ENCODE data around the gene POLD2. TPM values are rescaled to one million over a fixed set of nuclear protein-coding genes. Genes with fewer than 3 reads are reported as not detected.

The POLD2 gene
- total and polyA plus RNA-seq, 2 donors (not counting 3 experiments of a cell fraction or from before 2014, with no cell fraction given): 96.5 to 122 TPM

DNA sequence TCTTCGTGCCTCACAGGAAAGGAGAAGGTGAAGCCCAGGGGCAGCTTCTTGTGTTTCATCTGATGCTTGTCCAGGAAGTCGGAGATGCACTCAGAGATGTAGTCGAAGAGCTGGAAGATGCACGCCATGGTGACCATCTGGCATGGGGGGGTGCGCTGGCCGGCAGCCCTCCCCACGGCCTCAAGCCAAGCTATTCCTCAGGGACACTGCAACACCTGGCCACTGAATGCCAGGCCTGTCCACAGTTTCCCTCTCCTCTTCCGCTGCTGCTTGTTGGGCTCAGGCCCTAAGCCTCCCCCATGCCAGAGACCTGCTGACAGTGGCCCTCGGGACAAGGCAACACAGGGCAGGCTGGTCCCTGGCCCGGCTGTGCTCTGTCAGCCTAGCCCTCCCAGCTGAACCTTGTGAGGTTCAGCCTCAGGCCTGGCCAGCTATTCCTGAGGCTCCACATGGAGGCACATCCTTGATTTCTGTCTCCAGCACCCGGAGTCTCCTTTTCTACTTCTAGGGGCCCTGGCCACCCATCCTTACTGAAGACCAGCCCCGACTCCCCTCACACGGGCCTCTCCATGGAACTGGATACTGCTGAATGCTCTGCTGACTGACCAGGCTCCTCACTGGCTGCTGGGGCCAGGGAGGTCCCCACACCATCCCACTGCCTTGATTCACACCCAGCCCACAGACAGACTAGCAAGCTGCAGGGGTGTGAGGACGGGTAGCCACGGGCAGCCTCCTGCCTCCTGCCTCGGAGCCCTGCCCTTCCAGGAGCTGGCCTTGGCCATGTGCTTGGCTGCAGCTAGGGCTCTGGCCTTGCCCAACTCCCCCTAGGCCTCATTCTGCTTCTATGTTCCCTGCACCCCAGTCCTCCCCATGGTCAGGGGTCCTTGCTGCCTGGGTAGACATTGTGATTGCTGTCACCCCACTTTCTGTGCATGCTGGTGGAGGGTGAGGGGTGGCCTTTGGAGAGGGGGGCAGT lies 27.9 kb upstream of the POLD2 start:
- TF ChIP-seq POLR2A (IDR thresholded peaks at IDR 0.05; ENCODE audit: low read depth, low read length) (no peak), POLR2AphosphoS5 (IDR thresholded peaks at IDR 0.05; ENCODE audit: insufficient read depth, low read depth, low read length) (no peak), JUN (IDR thresholded peaks at IDR 0.05; ENCODE audit: borderline replicate concordance, insufficient read depth, insufficient read length, low read depth) (no peak), FOS (IDR thresholded peaks at IDR 0.05; ENCODE audit: borderline replicate concordance, insufficient read depth, low read length) (no peak), MYC (IDR thresholded peaks at IDR 0.05; ENCODE audit: low read depth, low read length) (no peak), EZH2 (IDR thresholded peaks at IDR 0.05; ENCODE audit: borderline replicate concordance, low read depth, low read length, severe bottlenecking) (no peak), GATA2 (IDR thresholded peaks at IDR 0.05; ENCODE audit: insufficient read depth, insufficient read length, low read depth, low read length) (no peak)
- TF ChIP-seq, protein P1, sequence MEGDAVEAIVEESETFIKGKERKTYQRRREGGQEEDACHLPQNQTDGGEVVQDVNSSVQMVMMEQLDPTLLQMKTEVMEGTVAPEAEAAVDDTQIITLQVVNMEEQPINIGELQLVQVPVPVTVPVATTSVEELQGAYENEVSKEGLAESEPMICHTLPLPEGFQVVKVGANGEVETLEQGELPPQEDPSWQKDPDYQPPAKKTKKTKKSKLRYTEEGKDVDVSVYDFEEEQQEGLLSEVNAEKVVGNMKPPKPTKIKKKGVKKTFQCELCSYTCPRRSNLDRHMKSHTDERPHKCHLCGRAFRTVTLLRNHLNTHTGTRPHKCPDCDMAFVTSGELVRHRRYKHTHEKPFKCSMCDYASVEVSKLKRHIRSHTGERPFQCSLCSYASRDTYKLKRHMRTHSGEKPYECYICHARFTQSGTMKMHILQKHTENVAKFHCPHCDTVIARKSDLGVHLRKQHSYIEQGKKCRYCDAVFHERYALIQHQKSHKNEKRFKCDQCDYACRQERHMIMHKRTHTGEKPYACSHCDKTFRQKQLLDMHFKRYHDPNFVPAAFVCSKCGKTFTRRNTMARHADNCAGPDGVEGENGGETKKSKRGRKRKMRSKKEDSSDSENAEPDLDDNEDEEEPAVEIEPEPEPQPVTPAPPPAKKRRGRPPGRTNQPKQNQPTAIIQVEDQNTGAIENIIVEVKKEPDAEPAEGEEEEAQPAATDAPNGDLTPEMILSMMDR (IDR thresholded peaks at IDR 0.05; ENCODE audit: extremely low read depth in 1 of 2, insufficient read depth in 1 of 2, low read depth in 1 of 2, low read length in 2 of 2): no peak
- dilution Hi-C loops (cut with MboI; ENCODE audit: extremely low pct_ligation_motif_present, low sequenced_read_pairs): no loop called here
- no peaks in the 10 kb centered on the region for H4K20me1 ChIP-seq (replicated peaks; ENCODE audit: control insufficient read depth, extremely low read depth, insufficient read depth, low read length)
- H3K4me2 ChIP-seq (ENCODE audit: insufficient read depth, low read length): no peak overlapping the region
- BruUV-seq (replicated peaks): no TSS peak
- no peaks in the 10 kb centered on the region for H3K9me3 ChIP-seq (replicated peaks; ENCODE audit: control insufficient read depth, insufficient read depth, low read length)
- ChIA-PET CTCF (interaction anchor here (1.1 to 1.7 kb wide), 2 partner anchors 12 to 28 kb away, joined by 3 to 5 read pairs; partner anchors contain the start of gene POLD2), POLR2A (no interaction called here)
- FAIRE-seq: no peak
- H3K27me3 ChIP-seq (ENCODE audit: control insufficient read depth in 2 of 2, insufficient read depth in 2 of 2, low read length in 2 of 2): peaks cover 14% of the 10 kb centered on the region in 2 experiments
- no peak overlapping the region for H3K9ac ChIP-seq (replicated peaks; ENCODE audit: extremely low read depth, insufficient read depth, low read length)
- no peaks in the 10 kb centered on the region for H3K79me2 ChIP-seq (ENCODE audit: control insufficient read depth, insufficient read depth, low read length)
- H3K4me3 ChIP-seq (replicated peaks in 1 of 3; ENCODE audit: insufficient read depth in 1 of 3, low read depth in 1 of 3, low read length in 3 of 3): no peak overlapping the region
- no peak overlapping the region for H3K27ac ChIP-seq (ENCODE audit: insufficient read depth, low read depth, low read length)
- no peak overlapping the region for H2AFZ ChIP-seq (ENCODE audit: low read depth, low read length)
- no peaks in the 10 kb centered on the region for H3K9me1 ChIP-seq (replicated peaks; ENCODE audit: control insufficient read depth, extremely low read depth, insufficient read depth, low read length)
- no peaks in the 10 kb centered on the region for H3K4me1 ChIP-seq (ENCODE audit: control insufficient read depth, extremely low read depth, insufficient read depth, low read length)
- DNase-seq (ENCODE audit: low read depth, low spot score): no peak
- intact Hi-C loops (cut with micrococcal nuclease): no loop called here
- no peaks in the 10 kb centered on the region for H3K36me3 ChIP-seq (ENCODE audit: control insufficient read depth in 2 of 2, extremely low read depth in 1 of 2, insufficient read depth in 2 of 2, low read length in 2 of 2)
